Erythroblast (primary cell): ENCODE results near the gene ATP6V0E2.
"Not testable (repeated sequence)": the region's sequence is repeated elsewhere in the genome, so short reads cannot be mapped to it uniquely, and the experiment has no call there.

Experiments used
- DNase-seq, 2 experiments: peaks; one replicate each; lab custom pipeline; 2025; lab: John Stamatoyannopoulos, UW
- GATA1 ChIP-seq: IDR thresholded peaks from 2 replicates; pipeline ENCODE4 v1.6.1; 2011; ENCODE audit warnings: low read depth, mild to moderate bottlenecking, control low read depth, low read length, moderate library complexity
- POLR2A ChIP-seq: IDR thresholded peaks from 2 replicates; pipeline ENCODE4 v1.6.1; 2011; ENCODE audit warnings: mild to moderate bottlenecking, low read length

The ATP6V0E2 gene

DNA sequence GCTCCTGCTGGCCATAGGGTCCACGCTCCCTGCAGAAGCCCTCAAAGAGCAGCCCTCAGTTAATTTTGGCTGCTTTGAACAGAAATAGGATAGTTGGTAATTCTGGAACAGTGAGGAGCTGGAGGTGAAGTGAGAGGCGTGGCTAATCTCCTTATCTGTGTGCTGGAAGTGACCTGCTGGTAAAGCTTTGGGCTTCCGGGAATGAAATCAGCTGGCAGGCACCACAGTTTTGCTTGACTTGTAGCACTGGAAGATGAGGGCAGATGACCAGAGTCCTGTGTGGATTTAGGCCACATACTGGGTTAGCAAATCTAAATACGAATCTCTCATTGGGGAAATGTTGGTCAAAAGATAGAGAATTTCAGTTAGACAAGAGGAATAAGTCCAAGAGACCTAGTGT lies 10.2 kb downstream of the ATP6V0E2 start:
- no peak for DNase-seq
- no peak for TF ChIP-seq POLR2A
- TF ChIP-seq GATA1, result no peak

DNA sequence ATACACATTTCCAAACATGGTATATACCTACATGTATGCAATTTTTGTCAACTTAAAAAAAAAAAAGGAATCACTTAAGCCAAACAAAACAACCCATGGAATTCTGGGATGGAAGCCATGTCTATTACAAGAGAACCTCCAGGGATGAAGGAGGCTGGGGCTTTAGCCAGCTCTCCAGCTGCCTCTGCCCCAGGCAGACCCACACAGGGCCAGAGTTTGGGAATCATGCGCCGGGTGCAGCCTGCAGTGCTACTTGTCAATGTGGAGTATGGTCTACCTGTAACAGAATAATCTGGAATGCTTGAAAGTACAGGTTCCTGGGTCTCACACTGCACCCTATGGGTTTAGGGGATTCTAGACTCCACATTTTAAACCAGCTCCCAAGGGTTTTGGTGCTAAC lies 10.8 kb downstream of the ATP6V0E2 start:
- no peak for DNase-seq
- TF ChIP-seq POLR2A, result no peak
- no peak for TF ChIP-seq GATA1

- TF ChIP-seq GATA1, result no peak
- TF ChIP-seq POLR2A, result no peak
- DNase-seq, result no peak
Measured at GRCh38 chr7:149885191-149886017, 11.6 kb downstream of the ATP6V0E2 start.

- DNase-seq, result no peak
- TF ChIP-seq POLR2A (no peak), GATA1 (no peak)
Measured at GRCh38 chr7:149886018-149886415, 12.2 kb downstream of the ATP6V0E2 start.

- TF ChIP-seq POLR2A (no peak), GATA1 (no peak)
- no peak for DNase-seq
Measured at GRCh38 chr7:149887311-149887710, 13.5 kb downstream of the ATP6V0E2 start.

DNA sequence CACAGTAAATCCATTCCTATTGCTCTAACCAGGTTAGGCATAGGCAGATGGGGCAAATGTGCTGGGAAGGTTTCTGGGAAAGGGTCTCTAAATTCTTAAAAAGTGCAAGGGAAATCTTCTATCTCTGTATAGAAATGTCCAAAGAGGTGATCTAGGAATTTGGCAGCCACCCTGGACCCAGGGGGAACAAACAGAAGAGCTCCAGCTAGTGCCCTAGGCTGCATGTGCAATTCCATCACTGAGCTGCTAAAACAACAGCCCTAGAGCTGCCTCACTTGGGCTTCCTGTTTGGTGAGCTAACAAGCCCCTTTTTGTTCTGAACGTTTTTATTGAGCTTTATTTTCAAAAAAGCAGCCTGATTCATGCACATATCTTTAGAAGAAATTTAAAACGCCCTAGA lies 16.9 kb downstream of the ATP6V0E2 start:
- not testable (repeated sequence) for DNase-seq

DNA sequence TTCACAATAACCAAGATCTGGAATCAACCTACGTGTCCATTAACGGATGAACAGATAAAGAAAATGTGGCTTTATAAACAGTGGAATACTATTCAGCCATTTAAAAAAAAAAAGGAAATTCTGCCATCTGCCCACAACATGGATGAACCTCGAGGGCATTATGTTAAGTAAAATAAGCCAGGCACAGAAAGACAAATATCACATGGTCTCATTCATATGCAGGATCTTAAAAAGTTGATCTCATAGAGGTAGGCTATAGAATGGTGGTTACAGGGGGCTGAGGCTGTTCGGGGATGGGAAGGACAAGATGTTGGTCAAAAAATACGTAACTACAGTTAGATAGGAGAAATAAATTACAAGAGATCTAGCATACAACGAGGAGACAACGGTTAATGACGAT lies 21.2 kb downstream of the ATP6V0E2 start:
- DNase-seq, result not testable (repeated sequence)

DNA sequence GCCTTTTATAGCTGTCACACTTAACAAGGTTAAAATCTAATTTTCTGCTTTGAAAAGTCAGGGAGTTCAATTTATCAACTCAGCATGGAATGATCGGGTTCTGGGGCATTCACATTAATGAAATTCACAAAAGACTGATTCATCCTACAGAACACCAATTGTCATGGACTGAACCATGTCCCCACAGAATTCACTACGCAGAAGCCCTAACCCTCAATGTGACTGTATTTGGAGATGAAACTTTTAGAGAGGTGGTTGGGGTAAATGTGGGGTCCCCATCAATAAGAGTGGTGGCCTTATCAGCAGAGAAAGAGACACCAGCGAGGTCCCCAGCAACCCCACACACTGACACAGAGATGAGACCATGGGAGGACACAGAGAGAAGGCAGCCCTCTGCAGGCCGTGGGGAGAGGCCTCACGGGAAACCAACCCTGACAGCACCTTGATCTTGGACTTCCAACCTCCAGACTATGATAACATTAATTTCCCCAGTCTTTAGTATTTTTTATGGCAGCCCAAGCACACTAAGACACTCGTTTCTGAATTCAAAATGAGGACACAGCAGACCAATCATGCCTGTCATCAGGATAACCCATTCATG lies 34.1 kb downstream of the ATP6V0E2 start:
- not testable (repeated sequence) for DNase-seq

DNA sequence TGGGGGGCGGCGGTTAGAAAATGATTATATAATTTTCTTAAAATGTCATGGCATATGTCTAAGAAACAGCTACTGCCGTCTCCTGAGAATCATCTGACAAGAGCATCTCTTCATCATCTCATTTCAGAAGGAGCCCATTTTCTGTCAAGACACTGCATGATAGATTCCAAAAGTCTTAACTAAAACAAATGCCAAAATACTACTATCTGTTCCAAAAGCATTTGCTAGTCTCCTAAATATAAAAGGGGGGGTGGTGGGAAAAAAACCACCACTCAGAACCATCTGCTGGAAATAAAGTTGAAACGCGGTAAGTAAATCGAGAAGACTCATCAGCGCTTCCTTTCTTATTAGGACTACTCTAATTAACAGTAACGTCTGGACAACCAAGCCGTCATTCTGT lies 36.5 kb downstream of the ATP6V0E2 start:
- not testable (repeated sequence) for DNase-seq

- not testable (repeated sequence) for DNase-seq
Measured at GRCh38 chr7:149912126-149912525, 38.4 kb downstream of the ATP6V0E2 start.

- not testable (repeated sequence) for DNase-seq
Measured at GRCh38 chr7:149926414-149926813, 52.6 kb downstream of the ATP6V0E2 start.
